PC-3 (cell line): ENCODE results near the gene CASK. TPM values are rescaled to one million over a fixed set of nuclear protein-coding genes. Genes with fewer than 3 reads are reported as not detected.

ENCODE experiments used
- ATAC-seq: fragments of 200-7000 bp; cut with Tn5 transposase; 2 replicates; pipeline ENCODE4 v1.9.1; 2020; ENCODE audit warnings: mild to moderate bottlenecking, moderate library complexity
- BruUV-seq: library from RNA; stranded (reverse); fragments of 400-500 nt; replicated peaks from 2 replicates; lab custom pipeline; 2021; lab: Mats Ljungman, UMichigan
- CTCF ChIA-PET: fragments of 300-600 bp; sonication (Branson Sonifier 250); formaldehyde crosslinking; loops from one replicate; lab custom pipeline; 2022; ENCODE audit warnings: antibody characterized with exemption; lab: Charles Lee
- POLR2A ChIA-PET: fragments of 300-600 bp; sonication (Branson Sonifier 250); formaldehyde crosslinking; loops from one replicate; lab custom pipeline; 2022; ENCODE audit warnings: antibody characterized with exemption; ENCODE audit not compliant: unreplicated experiment; lab: Charles Lee
- DNase-seq: peaks from one replicate; pipeline ENCODE4 v3.0.0-alpha.2; 2015
- H2AFZ ChIP-seq: fragments of 300-600 bp; sonication (generic); 2 replicates; pipeline ENCODE4 v1.6.0; 2016; ENCODE audit warnings: antibody characterized with exemption, low read length
- H3F3A ChIP-seq: fragments of 300-600 bp; sonication (generic); one replicate; pipeline ENCODE4 v1.6.0; 2017; ENCODE audit warnings: antibody characterized with exemption, low read length, control low read depth, mild to moderate bottlenecking; ENCODE audit not compliant: unreplicated experiment
- H3K27ac ChIP-seq: fragments of 300-600 bp; sonication (generic); 2 replicates; pipeline ENCODE4 v1.5.1; 2016; ENCODE audit warnings: mild to moderate bottlenecking, low read length
- H3K27me3 ChIP-seq: fragments of 300-600 bp; sonication (generic); 2 replicates; pipeline ENCODE4 v1.6.1; 2016; ENCODE audit warnings: low read length, mixed read lengths
- H3K36me3 ChIP-seq: fragments of 300-600 bp; sonication (generic); 2 replicates; pipeline ENCODE4 v1.6.1; 2016; ENCODE audit warnings: low read depth, mixed run types, low read length, mixed read lengths
- H3K4me1 ChIP-seq: fragments of 300-600 bp; sonication (generic); 2 replicates; pipeline ENCODE4 v1.5.1; 2016; ENCODE audit warnings: low read length; ENCODE audit not compliant: insufficient read depth
- H3K4me2 ChIP-seq: fragments of 300-600 bp; sonication (generic); 2 replicates; pipeline ENCODE4 v1.6.0; 2016; ENCODE audit warnings: low read length
- H3K4me3 ChIP-seq: fragments of 300-600 bp; sonication (generic); 2 replicates; pipeline ENCODE4 v1.5.1; 2016; ENCODE audit warnings: mild to moderate bottlenecking, low read length, mixed read lengths
- H3K79me2 ChIP-seq: fragments of 300-600 bp; sonication (generic); 2 replicates; pipeline ENCODE4 v1.6.1; 2017; ENCODE audit warnings: low read length, mixed read lengths
- H3K9ac ChIP-seq: fragments of 300-600 bp; sonication (generic); 2 replicates; pipeline ENCODE4 v1.6.0; 2016; ENCODE audit warnings: mild to moderate bottlenecking, low read length
- H3K9me2 ChIP-seq: fragments of 300-600 bp; sonication (generic); replicated peaks from 2 replicates; pipeline ENCODE4 v1.6.1; 2016; ENCODE audit warnings: mixed run types, low read length, mixed read lengths
- H3K9me3 ChIP-seq: fragments of 300-600 bp; sonication (generic); 2 replicates; pipeline ENCODE4 v1.6.1; 2016; ENCODE audit warnings: low read length, mixed read lengths
- H4K20me1 ChIP-seq: fragments of 300-600 bp; sonication (generic); 2 replicates; pipeline ENCODE4 v1.6.1; 2016; ENCODE audit warnings: low read length, mixed read lengths
- EZH2 ChIP-seq: fragments of 300-600 bp; sonication (generic); IDR thresholded peaks from one replicate; pipeline ENCODE4 v1.6.1; 2017; ENCODE audit warnings: antibody characterized with exemption, mild to moderate bottlenecking, low read length; ENCODE audit not compliant: unreplicated experiment
- EZH2phosphoT487 ChIP-seq: fragments of 300-600 bp; sonication (generic); IDR thresholded peaks from 2 replicates; pipeline ENCODE4 v1.6.1; 2018; ENCODE audit warnings: mild to moderate bottlenecking, antibody characterized with exemption, low read length, borderline replicate concordance
- intact Hi-C: fragments of 100-400 bp; cut with micrococcal nuclease; formaldehyde crosslinking; loops from 2 replicates; pipeline ENCODE4 v1.9.0; 2023
- total RNA-seq: library from RNA; depleted of rRNA; stranded (reverse); fragments of >200 nt; gene quantifications from 2 replicates; pipeline ENCODE4 v1.2.3, GENCODE V29; 2014
- TF ChIP-seq, protein P1 (sequence below): fragments of 300-600 bp; sonication (generic); conservative IDR thresholded peaks from 2 replicates; pipeline ENCODE4 v1.5.1; 2017; ENCODE audit warnings: antibody characterized with exemption, low read depth, mild to moderate bottlenecking, low read length

CASK gene
- total RNA-seq, 1 experiment from 2014 or later = 21.4 TPM

DNA sequence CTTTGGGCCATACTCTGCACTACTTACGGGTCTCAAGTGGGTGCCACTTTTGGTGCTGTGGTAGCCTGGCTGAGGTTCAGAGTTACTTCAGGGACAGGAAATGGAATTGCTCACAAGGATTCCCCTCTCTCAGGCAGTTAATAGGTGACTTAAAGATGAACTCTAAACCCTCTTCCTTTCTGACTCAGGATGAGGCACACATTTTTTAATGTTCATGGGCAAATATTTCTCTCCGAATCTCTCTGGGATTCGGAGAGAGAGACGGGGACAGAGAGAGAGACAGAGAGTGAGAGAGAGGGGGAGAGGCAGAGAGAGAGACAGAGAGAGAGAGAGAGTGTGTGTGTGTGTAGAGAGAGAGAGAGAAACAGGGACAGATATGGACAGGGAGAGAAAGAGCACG is 396.4 kb downstream of the CASK start:
- Histone ChIP-seq H3K4me2 (peak overlapping the region; percentile 57), H3K36me3 (no peaks in the 10 kb centered on the region; the same call in 1 of the 2 replicates), H3K9ac (no peak overlapping the region), H3K79me2 (no peaks in the 10 kb centered on the region), H3K9me2 (no peaks in the 10 kb centered on the region), H4K20me1 (no peaks in the 10 kb centered on the region), H3K9me3 (no peaks in the 10 kb centered on the region), H3K4me1 (peaks cover 22% of the 10 kb centered on the region), H3K27ac (peak overlapping the region; percentile 43), H3K27me3 (no peaks in the 10 kb centered on the region), H3K4me3 (peak overlapping the region; percentile 21; the same call in 1 of the 2 replicates), H3F3A (no peaks in the 10 kb centered on the region), H2AFZ (no peak overlapping the region)
- CTCF ChIA-PET = no interaction called here
- TF ChIP-seq EZH2 = no peak
- no peak for TF ChIP-seq EZH2phosphoT487
- TF ChIP-seq, protein P1, sequence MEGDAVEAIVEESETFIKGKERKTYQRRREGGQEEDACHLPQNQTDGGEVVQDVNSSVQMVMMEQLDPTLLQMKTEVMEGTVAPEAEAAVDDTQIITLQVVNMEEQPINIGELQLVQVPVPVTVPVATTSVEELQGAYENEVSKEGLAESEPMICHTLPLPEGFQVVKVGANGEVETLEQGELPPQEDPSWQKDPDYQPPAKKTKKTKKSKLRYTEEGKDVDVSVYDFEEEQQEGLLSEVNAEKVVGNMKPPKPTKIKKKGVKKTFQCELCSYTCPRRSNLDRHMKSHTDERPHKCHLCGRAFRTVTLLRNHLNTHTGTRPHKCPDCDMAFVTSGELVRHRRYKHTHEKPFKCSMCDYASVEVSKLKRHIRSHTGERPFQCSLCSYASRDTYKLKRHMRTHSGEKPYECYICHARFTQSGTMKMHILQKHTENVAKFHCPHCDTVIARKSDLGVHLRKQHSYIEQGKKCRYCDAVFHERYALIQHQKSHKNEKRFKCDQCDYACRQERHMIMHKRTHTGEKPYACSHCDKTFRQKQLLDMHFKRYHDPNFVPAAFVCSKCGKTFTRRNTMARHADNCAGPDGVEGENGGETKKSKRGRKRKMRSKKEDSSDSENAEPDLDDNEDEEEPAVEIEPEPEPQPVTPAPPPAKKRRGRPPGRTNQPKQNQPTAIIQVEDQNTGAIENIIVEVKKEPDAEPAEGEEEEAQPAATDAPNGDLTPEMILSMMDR = no peak
- intact Hi-C loops = no loop called here
- POLR2A ChIA-PET = no interaction called here
- no TSS peak for BruUV-seq
- ATAC-seq = peak; percentile 82
- peak; percentile 71 for DNase-seq

DNA sequence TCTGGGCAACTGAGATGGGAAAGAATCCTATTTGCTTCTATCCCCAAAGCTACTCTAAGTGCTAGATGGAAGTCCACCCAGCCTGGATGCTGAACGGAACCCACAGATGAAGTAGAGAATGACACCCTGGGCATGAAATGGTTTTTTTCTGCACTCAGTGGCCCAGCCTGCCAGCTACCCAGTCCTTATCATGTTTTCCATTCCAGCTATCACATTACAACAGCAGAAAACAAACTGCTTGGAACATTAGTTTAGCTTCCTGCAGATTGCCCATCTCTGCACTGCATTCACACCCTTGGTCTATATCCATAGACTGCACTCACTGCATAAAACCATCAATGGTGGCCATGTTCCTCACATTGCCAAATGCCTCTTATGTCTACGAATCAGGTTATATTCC is 397.1 kb downstream of the CASK start:
- H3F3A ChIP-seq = no peaks in the 10 kb centered on the region
- intact Hi-C loops = no loop called here
- ATAC-seq = no peak
- H3K4me3 ChIP-seq = no peak overlapping the region
- no peak for TF ChIP-seq EZH2
- no peak for TF ChIP-seq EZH2phosphoT487
- TF ChIP-seq, protein P1 = no peak
- H3K27ac ChIP-seq = no peak overlapping the region
- H3K36me3 ChIP-seq = no peaks in the 10 kb centered on the region; the same call in 1 of the 2 replicates
- H3K9me2 ChIP-seq = no peaks in the 10 kb centered on the region
- DNase-seq = no peak
- POLR2A ChIA-PET = no interaction called here
- H3K27me3 ChIP-seq = no peaks in the 10 kb centered on the region
- H3K9ac ChIP-seq = no peak overlapping the region
- CTCF ChIA-PET = no interaction called here
- H3K9me3 ChIP-seq = no peaks in the 10 kb centered on the region
- no peaks in the 10 kb centered on the region for H3K79me2 ChIP-seq
- BruUV-seq = no TSS peak
- H4K20me1 ChIP-seq = no peaks in the 10 kb centered on the region
- H3K4me2 ChIP-seq = peak overlapping the region; percentile 57; the same call in 1 of the 2 replicates
- H3K4me1 ChIP-seq = peaks cover 22% of the 10 kb centered on the region
- H2AFZ ChIP-seq = no peak overlapping the region

DNA sequence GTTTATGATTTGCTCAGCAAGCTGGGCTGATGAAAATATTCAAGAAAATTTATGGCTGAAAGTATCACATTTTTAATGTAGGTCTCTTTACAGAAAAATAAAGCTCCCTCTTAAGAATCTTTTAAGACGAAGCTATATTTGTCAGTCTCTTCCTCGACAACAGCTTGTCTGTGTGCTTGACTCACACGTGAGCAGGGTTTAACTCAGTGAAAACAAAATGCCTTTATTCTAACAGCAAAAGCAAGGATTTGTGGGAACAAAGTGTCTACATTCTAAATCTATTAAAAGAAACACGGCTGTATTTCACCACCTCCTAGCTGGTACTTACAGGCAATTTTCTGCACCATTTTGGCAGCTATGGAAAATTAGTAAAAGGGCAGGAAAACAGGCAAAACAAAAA is 400.7 kb downstream of the CASK start:
- Histone ChIP-seq H3K9me3 (no peaks in the 10 kb centered on the region), H3K4me1 (peaks cover 18% of the 10 kb centered on the region), H3K27ac (no peak overlapping the region), H3K79me2 (no peaks in the 10 kb centered on the region), H2AFZ (no peak overlapping the region), H3K36me3 (no peaks in the 10 kb centered on the region; the same call in 1 of the 2 replicates), H3K27me3 (no peaks in the 10 kb centered on the region), H3K4me3 (no peak overlapping the region), H3F3A (no peaks in the 10 kb centered on the region), H3K4me2 (no peak overlapping the region), H4K20me1 (no peaks in the 10 kb centered on the region), H3K9ac (no peak overlapping the region), H3K9me2 (no peaks in the 10 kb centered on the region)
- intact Hi-C loops = no loop called here
- ChIA-PET POLR2A (interaction anchor here (0.5 to 0.7 kb wide), 2 partner anchors 158 to 236 kb away, joined by 4 read pairs; no protein-coding TSS in a partner anchor), CTCF (no interaction called here)
- ATAC-seq (no peak), DNase-seq (no peak)
- BruUV-seq = no TSS peak
- TF ChIP-seq EZH2phosphoT487 = no peak
- TF ChIP-seq EZH2 = no peak
